Fibroblast of mammary gland (primary cell): Measurements from ENCODE around the gene SLC18B1.

Experiments used
- DNase-seq: peaks from one replicate; pipeline ENCODE4 v3.0.0-alpha.2; 2010; ENCODE audit warnings: low read depth
- H3K4me3 ChIP-seq: 2 replicates; pipeline ENCODE4 v1.5.1; 2011; ENCODE audit warnings: low read depth, mild to moderate bottlenecking, low read length, moderate library complexity; ENCODE audit not compliant: control insufficient read depth
- CTCF ChIP-seq: conservative IDR thresholded peaks from 2 replicates; pipeline ENCODE4 v1.5.1; 2011; ENCODE audit warnings: low read depth, low read length, inconsistent platforms; ENCODE audit not compliant: control insufficient read depth, insufficient read depth

The SLC18B1 gene

GRCh38 chr6:132813173-132813856 is 14.9 kb upstream of the SLC18B1 start:
- DNase-seq: peak; percentile 55
- H3K4me3 ChIP-seq: peak overlapping the region; percentile 83
- TF ChIP-seq CTCF: no peak

GRCh38 chr6:132812756-132813172 is 14.3 kb upstream of the SLC18B1 start:
- TF ChIP-seq CTCF: no peak
- H3K4me3 ChIP-seq: peak overlapping the region; percentile 83
- DNase-seq: no peak

- peak; percentile 65 for DNase-seq
- peak overlapping the region; percentile 83 for H3K4me3 ChIP-seq
- TF ChIP-seq CTCF: no peak
Observed at GRCh38 chr6:132812255-132812732, 13.9 kb upstream of the SLC18B1 start.

- peak; percentile 83 for DNase-seq
- no peak for TF ChIP-seq CTCF
- H3K4me3 ChIP-seq: no peak overlapping the region
Observed at GRCh38 chr6:132811276-132811675, 12.8 kb upstream of the SLC18B1 start.

GRCh38 chr6:132805548-132805947 is 7.1 kb upstream of the SLC18B1 start:
- DNase-seq: no peak
- TF ChIP-seq CTCF: no peak
- H3K4me3 ChIP-seq: no peak overlapping the region

GRCh38 chr6:132804251-132804650 is 5.8 kb upstream of the SLC18B1 start:
- no peak overlapping the region for H3K4me3 ChIP-seq
- TF ChIP-seq CTCF: no peak
- no peak for DNase-seq

- no peak for DNase-seq
- H3K4me3 ChIP-seq: no peak overlapping the region
- TF ChIP-seq CTCF: no peak
Observed at GRCh38 chr6:132800656-132801055, 2.2 kb upstream of the SLC18B1 start.
